ENCODE measurements around the gene ZNF740. TPM values are rescaled to one million over a fixed set of nuclear protein-coding genes. Genes with fewer than 3 reads are reported as not detected.

Gene ZNF740
- total RNA-seq, 1 donor from 2014 or later, result 16.6 TPM

- TF ChIP-seq CTCF (IDR thresholded peaks at IDR 0.05; ENCODE audit: insufficient read depth, low read length, severe bottlenecking), result peak; percentile 95
- FAIRE-seq, result no peak
- Histone ChIP-seq H3K4me3 (ENCODE audit: low read depth, low read length) (no peak overlapping the region), H3K36me3 (ENCODE audit: control insufficient read depth, insufficient read depth, low read length) (peaks cover 13% of the 10 kb centered on the region), H3K27me3 (ENCODE audit: control insufficient read depth, insufficient read depth, low read length) (no peaks in the 10 kb centered on the region)
- peak; percentile 51 for DNase-seq (ENCODE audit: low read depth)
These were observed 9.7 kb downstream of the ZNF740 start for GRCh38 chr12:53190108-53190729.

DNA sequence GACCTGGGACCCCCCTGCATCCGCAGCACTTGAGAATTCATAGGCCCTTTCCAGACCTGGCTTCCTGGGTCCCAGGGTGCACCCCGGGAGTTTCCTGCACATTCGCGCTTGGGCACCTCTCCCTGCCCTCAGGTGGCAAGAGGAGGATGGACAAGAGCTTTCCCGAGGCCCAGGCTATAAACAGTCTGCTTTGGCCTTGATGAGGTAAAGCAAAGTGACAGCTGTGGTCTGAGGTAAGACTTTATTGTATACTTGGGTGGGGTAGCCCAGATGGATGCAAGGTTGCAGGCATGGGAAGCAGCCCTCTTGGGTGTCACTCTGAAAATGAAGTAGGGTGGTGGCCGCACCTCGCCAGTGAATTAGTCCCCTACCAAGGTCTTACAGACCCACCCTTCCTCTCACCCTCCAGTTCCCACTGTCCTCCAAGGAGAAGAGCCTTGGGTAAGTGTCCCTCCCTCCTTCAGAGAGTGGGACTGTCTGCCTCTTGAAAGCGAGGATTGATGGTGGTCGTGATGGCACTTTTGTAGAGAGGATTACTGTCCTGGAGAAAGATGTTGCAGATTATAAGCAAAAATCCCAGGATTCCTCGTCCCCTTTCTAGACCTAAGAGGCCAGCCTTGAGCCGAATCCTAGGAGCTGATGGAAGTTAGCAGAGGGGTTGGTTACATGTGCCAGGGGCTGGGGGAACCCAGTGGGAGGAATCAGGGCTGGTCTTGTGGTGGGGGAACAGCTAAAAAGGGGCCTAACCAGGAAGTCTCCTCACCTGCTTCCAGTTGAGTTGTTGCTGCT lies 10.8 kb downstream of the ZNF740 start:
- FAIRE-seq (peak; percentile 40), DNase-seq (ENCODE audit: low read depth) (no peak)
- Histone ChIP-seq H3K27me3 (ENCODE audit: control insufficient read depth, insufficient read depth, low read length) (no peaks in the 10 kb centered on the region), H3K4me3 (ENCODE audit: low read depth, low read length) (no peak overlapping the region), H3K36me3 (ENCODE audit: control insufficient read depth, insufficient read depth, low read length) (peaks cover 8% of the 10 kb centered on the region)
- TF ChIP-seq CTCF (IDR thresholded peaks at IDR 0.05; ENCODE audit: insufficient read depth, low read length, severe bottlenecking), result no peak

- TF ChIP-seq CTCF (IDR thresholded peaks at IDR 0.05; ENCODE audit: insufficient read depth, low read length, severe bottlenecking), result no peak
- DNase-seq (ENCODE audit: low read depth), result no peak
These were observed 11.5 kb downstream of the ZNF740 start for GRCh38 chr12:53191885-53192530.

DNA sequence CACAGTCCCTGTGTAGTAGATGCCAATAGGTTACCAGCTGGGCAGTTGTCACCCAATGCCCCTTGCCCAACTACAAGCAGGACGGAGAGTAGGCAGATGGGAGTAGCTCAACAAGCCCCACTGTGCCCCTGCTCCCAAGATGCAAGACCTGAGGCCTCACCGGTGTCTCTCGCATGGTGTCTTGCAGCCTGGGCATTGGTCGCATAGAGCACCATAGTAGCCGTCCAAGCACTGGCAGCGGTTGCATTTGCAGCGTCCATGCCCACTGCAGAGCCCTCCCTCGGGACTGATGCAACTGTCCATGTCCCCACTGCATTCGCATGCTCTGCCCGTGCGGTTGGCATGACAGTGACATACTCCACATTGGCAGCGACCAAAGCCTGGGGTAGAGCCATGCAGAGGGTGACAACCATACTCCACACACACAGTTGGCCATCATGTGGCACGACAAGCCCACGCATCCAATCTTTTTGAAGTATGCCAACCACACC lies 12.1 kb downstream of the ZNF740 start:
- H3K27me3 ChIP-seq (ENCODE audit: control insufficient read depth, insufficient read depth, low read length), result no peaks in the 10 kb centered on the region
- DNase-seq (ENCODE audit: low read depth) (no peak), FAIRE-seq (peak; percentile 83)
- TF ChIP-seq CTCF (IDR thresholded peaks at IDR 0.05; ENCODE audit: insufficient read depth, low read length, severe bottlenecking), result no peak
- H3K36me3 ChIP-seq (ENCODE audit: control insufficient read depth, insufficient read depth, low read length), result peaks cover 4% of the 10 kb centered on the region
- no peak overlapping the region for H3K4me3 ChIP-seq (ENCODE audit: low read depth, low read length)

More at GRCh38 chr12:53191885-53192530, 11.5 kb downstream of the ZNF740 start:
- no peak for FAIRE-seq
- Histone ChIP-seq H3K27me3 (ENCODE audit: control insufficient read depth, insufficient read depth, low read length) (no peaks in the 10 kb centered on the region), H3K36me3 (ENCODE audit: control insufficient read depth, insufficient read depth, low read length) (peaks cover 6% of the 10 kb centered on the region), H3K4me3 (ENCODE audit: low read depth, low read length) (no peak overlapping the region)

- FAIRE-seq, result no peak
- peaks cover 4% of the 10 kb centered on the region for H3K36me3 ChIP-seq (ENCODE audit: control insufficient read depth, insufficient read depth, low read length)
- DNase-seq (ENCODE audit: low read depth), result no peak
- no peaks in the 10 kb centered on the region for H3K27me3 ChIP-seq (ENCODE audit: control insufficient read depth, insufficient read depth, low read length)
- TF ChIP-seq CTCF (IDR thresholded peaks at IDR 0.05; ENCODE audit: insufficient read depth, low read length, severe bottlenecking), result no peak
- H3K4me3 ChIP-seq (ENCODE audit: low read depth, low read length), result no peak overlapping the region
These were observed 12.5 kb downstream of the ZNF740 start for GRCh38 chr12:53193040-53193439.

Measured in bronchial epithelial cell (primary cell).